K562 (cell line): ENCODE results near the gene PRR15L. TPM values are rescaled to one million over a fixed set of nuclear protein-coding genes. Genes with fewer than 3 reads are reported as not detected.
A peak's percentile ranks its signal among the peaks of the same experiment; 100 is the strongest.

ENCODE experiments used
- C11orf30 ChIP-seq: fragments of 450-650 bp; IDR thresholded peaks from 2 replicates; pipeline ENCODE4 v1.6.1; 2016; ENCODE audit warnings: low read depth, mild to moderate bottlenecking
- CBFA2T3 ChIP-seq: fragments of 450-650 bp; IDR thresholded peaks from 2 replicates; pipeline ENCODE4 v1.6.1; 2017
- CHD4 ChIP-seq: fragments of 200-600 bp; sonication (generic); IDR thresholded peaks from 3 replicates; pipeline ENCODE4 v1.6.1; 2012; ENCODE audit warnings: low read depth, mild to moderate bottlenecking, mixed read lengths, low read length, inconsistent platforms; ENCODE audit not compliant: insufficient read depth, insufficient replicate concordance, poor library complexity, severe bottlenecking
- ELF1 ChIP-seq: fragments of 200-800 bp; sonication (Bioruptor generic); IDR thresholded peaks from 2 replicates; pipeline ENCODE4 v1.6.1; 2016; ENCODE audit warnings: missing genetic modification characterization, missing compliant biosample characterization
- HDAC1 ChIP-seq, 2 experiments: fragments of 450-650 bp; IDR thresholded peaks; 2 replicates each; pipeline ENCODE4 v1.6.1; 2016 to 2017; ENCODE audit warnings: inconsistent platforms in 1 of 2, mild to moderate bottlenecking in 1 of 2, moderate library complexity in 1 of 2
- HES1 ChIP-seq: fragments of 450-650 bp; IDR thresholded peaks from 2 replicates; pipeline ENCODE4 v1.6.1; 2016; ENCODE audit warnings: low read depth, mild to moderate bottlenecking, moderate library complexity
- HSF4 ChIP-seq: fragments of 250-450 bp; sonication (Bioruptor Pico); IDR thresholded peaks from 2 replicates; pipeline ENCODE4 v2.1.2; 2022; ENCODE audit warnings: mild to moderate bottlenecking, moderate library complexity, borderline replicate concordance
- KDM5B ChIP-seq: fragments of 200-600 bp; sonication (generic); IDR thresholded peaks from 2 replicates; pipeline ENCODE4 v1.6.1; 2012; ENCODE audit warnings: low read depth, mild to moderate bottlenecking, moderate library complexity, low read length, control low read depth, inconsistent platforms; ENCODE audit not compliant: insufficient replicate concordance
- NELFE ChIP-seq: IDR thresholded peaks from 2 replicates; pipeline ENCODE4 v1.6.1; 2011; ENCODE audit warnings: mild to moderate bottlenecking; ENCODE audit not compliant: insufficient read depth, insufficient read length
- PYGO2 ChIP-seq: fragments of 450-650 bp; IDR thresholded peaks from 2 replicates; pipeline ENCODE4 v1.6.1; 2016; ENCODE audit warnings: mild to moderate bottlenecking, missing genetic modification characterization, moderate library complexity, missing compliant biosample characterization
- SRF ChIP-seq, 2 experiments: fragments of 250-450, 450-650 bp in 1 of 2; sonication (Bioruptor Pico) in 1 of 2; sonication (generic) in 1 of 2; formaldehyde crosslinking; IDR thresholded peaks; 2 replicates each; pipeline versions ENCODE4 v1.5.0 to v1.5.1; 2020 to 2022; ENCODE audit warnings: mild to moderate bottlenecking in 1 of 2, missing genetic modification reagents in 1 of 2
- TOE1 ChIP-seq, 2 experiments: fragments of 450-650 bp in 1 of 2; sonication (generic) in 1 of 2; formaldehyde crosslinking in 1 of 2; IDR thresholded peaks; 2 replicates each; pipeline versions ENCODE4 v1.7.1 to v1.8.0; 2016 to 2022; ENCODE audit warnings: borderline replicate concordance in 2 of 2, mild to moderate bottlenecking in 2 of 2, antibody characterized with exemption in 1 of 2, inconsistent platforms in 1 of 2, low read depth in 1 of 2, missing genetic modification reagents in 1 of 2, moderate library complexity in 1 of 2
- TRIM24 ChIP-seq, 2 experiments: fragments of 450-650 bp; IDR thresholded peaks; 2 replicates each; pipeline ENCODE4 v1.6.1; 2016
- ZNF121 ChIP-seq: sonication (generic); formaldehyde crosslinking; conservative IDR thresholded peaks from 2 replicates; pipeline ENCODE4 v1.8.0; 2022; ENCODE audit warnings: missing genetic modification reagents
- ZNF280A ChIP-seq: fragments of 450-650 bp; IDR thresholded peaks from 2 replicates; pipeline ENCODE4 v1.6.1; 2018; ENCODE audit warnings: mild to moderate bottlenecking, low read depth; ENCODE audit not compliant: partially characterized antibody
- ZNF395 ChIP-seq: fragments of 200-800 bp; sonication (Bioruptor generic); IDR thresholded peaks from 2 replicates; pipeline ENCODE4 v1.6.1; 2017; ENCODE audit warnings: missing genetic modification characterization, missing compliant biosample characterization
- ZNF785 ChIP-seq: fragments of 250-450 bp; sonication (Bioruptor Pico); IDR thresholded peaks from 2 replicates; pipeline ENCODE4 v1.4.0; 2020; ENCODE audit warnings: mild to moderate bottlenecking
- polyA plus RNA-seq, 8 experiments: library from polyadenylated mRNA; depleted of rRNA in 4 of 8; stranded (reverse) in 5 of 8; unstranded in 3 of 8; fragments of >200 nt; fragmentation: Nextera tagmentation in 2 of 8; fragmentation: Illumina TruSeq in 1 of 8; extraction: Ambion mirVana in 2 of 8; extraction: Trizol in 1 of 8; gene quantifications; 2 replicates each; pipeline versions ENCODE4 v1.2.1 to v1.2.3, GENCODE V29; 2011 to 2014; ENCODE audit warnings: inconsistent platforms in 1 of 8, missing spikeins in 1 of 8
- total RNA-seq, 7 experiments: library from RNA; depleted of rRNA in 6 of 7; stranded (reverse); fragments of >200 nt in 6 of 7; fragmentation: Illumina TruSeq in 2 of 7; extraction: Trizol in 2 of 7; gene quantifications; 2 replicates each; pipeline versions ENCODE4 v1.2.1 to v1.2.3, GENCODE V29; 2011 to 2021; ENCODE audit warnings: low replicate concordance in 1 of 7
- TF ChIP-seq, protein P1 (sequence below), 2 experiments: fragments of 450-650 bp; IDR thresholded peaks; 2 replicates each; pipeline ENCODE4 v1.6.1; 2018; ENCODE audit warnings: mild to moderate bottlenecking in 2 of 2, low read depth in 1 of 2; ENCODE audit not compliant: partially characterized antibody in 2 of 2

PRR15L gene
- total and polyA plus RNA-seq, 9 of the 15 experiments (the other 6 are each of a cell fraction or from before 2014, with no cell fraction given) = 0.03 TPM; not detected in 8

- TF ChIP-seq KDM5B (peak; percentile 91), CBFA2T3 (no peak; the same call in 1 of the 2 replicates), TOE1 (IDR thresholded peaks at IDR 0.05; ENCODE audit: borderline replicate concordance) (peak; percentile 84; the same call in 1 of the 2 replicates), TOE1 (CRISPR knock-in tag; IDR thresholded peaks at IDR 0.05; ENCODE audit: borderline replicate concordance, low read depth) (no peak; the same call in 1 of the 2 replicates), TRIM24 (IDR thresholded peaks at IDR 0.05) (peak in 1 of 2 experiments; percentile 55; a peak in 1 of 4 replicates), HDAC1 (IDR thresholded peaks at IDR 0.05) (peak in 1 of 2 experiments; percentile 95; a peak in 2 of 4 replicates), ZNF121 (CRISPR knock-in tag) (no peak), HES1 (no peak), C11orf30 (peak; percentile 57), ZNF785 (no peak), ZNF395 (no peak; the same call in 1 of the 2 replicates), NELFE (no peak), ZNF280A (no peak), HSF4 (CRISPR knock-in tag) (peak; percentile 55; the same call in 1 of the 2 replicates), SRF (CRISPR knock-in tag; IDR thresholded peaks at IDR 0.05) (peak in 1 of 2 experiments; percentile 84; a peak in 2 of 4 replicates), CHD4 (no peak), ELF1 (tag) (peak; percentile 90), PYGO2 (tag) (no peak)
- TF ChIP-seq, protein P1, sequence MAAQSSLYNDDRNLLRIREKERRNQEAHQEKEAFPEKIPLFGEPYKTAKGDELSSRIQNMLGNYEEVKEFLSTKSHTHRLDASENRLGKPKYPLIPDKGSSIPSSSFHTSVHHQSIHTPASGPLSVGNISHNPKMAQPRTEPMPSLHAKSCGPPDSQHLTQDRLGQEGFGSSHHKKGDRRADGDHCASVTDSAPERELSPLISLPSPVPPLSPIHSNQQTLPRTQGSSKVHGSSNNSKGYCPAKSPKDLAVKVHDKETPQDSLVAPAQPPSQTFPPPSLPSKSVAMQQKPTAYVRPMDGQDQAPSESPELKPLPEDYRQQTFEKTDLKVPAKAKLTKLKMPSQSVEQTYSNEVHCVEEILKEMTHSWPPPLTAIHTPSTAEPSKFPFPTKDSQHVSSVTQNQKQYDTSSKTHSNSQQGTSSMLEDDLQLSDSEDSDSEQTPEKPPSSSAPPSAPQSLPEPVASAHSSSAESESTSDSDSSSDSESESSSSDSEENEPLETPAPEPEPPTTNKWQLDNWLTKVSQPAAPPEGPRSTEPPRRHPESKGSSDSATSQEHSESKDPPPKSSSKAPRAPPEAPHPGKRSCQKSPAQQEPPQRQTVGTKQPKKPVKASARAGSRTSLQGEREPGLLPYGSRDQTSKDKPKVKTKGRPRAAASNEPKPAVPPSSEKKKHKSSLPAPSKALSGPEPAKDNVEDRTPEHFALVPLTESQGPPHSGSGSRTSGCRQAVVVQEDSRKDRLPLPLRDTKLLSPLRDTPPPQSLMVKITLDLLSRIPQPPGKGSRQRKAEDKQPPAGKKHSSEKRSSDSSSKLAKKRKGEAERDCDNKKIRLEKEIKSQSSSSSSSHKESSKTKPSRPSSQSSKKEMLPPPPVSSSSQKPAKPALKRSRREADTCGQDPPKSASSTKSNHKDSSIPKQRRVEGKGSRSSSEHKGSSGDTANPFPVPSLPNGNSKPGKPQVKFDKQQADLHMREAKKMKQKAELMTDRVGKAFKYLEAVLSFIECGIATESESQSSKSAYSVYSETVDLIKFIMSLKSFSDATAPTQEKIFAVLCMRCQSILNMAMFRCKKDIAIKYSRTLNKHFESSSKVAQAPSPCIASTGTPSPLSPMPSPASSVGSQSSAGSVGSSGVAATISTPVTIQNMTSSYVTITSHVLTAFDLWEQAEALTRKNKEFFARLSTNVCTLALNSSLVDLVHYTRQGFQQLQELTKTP (IDR thresholded peaks at IDR 0.05; ENCODE audit: low read depth in 1 of 2, partially characterized antibody in 2 of 2) = no peak
Observed at GRCh38 chr17:47970725-47971499, 13.2 kb upstream of the PRR15L start, which contains the start of gene CDK5RAP3 (continued).
